PC-3 (cell line): ENCODE measurements around the gene PSMB2. TPM values are rescaled to one million over a fixed set of nuclear protein-coding genes. Genes with fewer than 3 reads are reported as not detected.

Experiments used
- ATAC-seq: fragments of 200-7000 bp; cut with Tn5 transposase; 2 replicates; pipeline ENCODE4 v1.9.1; 2020; ENCODE audit warnings: mild to moderate bottlenecking, moderate library complexity
- BruUV-seq: library from RNA; stranded (reverse); fragments of 400-500 nt; replicated peaks from 2 replicates; lab custom pipeline; 2021; lab: Mats Ljungman, UMichigan
- CTCF ChIA-PET: fragments of 300-600 bp; sonication (Branson Sonifier 250); formaldehyde crosslinking; loops from one replicate; lab custom pipeline; 2022; ENCODE audit warnings: antibody characterized with exemption; lab: Charles Lee
- POLR2A ChIA-PET: fragments of 300-600 bp; sonication (Branson Sonifier 250); formaldehyde crosslinking; loops from one replicate; lab custom pipeline; 2022; ENCODE audit warnings: antibody characterized with exemption; ENCODE audit not compliant: unreplicated experiment; lab: Charles Lee
- DNase-seq: peaks from one replicate; pipeline ENCODE4 v3.0.0-alpha.2; 2015
- H2AFZ ChIP-seq: fragments of 300-600 bp; sonication (generic); 2 replicates; pipeline ENCODE4 v1.6.0; 2016; ENCODE audit warnings: antibody characterized with exemption, low read length
- H3F3A ChIP-seq: fragments of 300-600 bp; sonication (generic); one replicate; pipeline ENCODE4 v1.6.0; 2017; ENCODE audit warnings: antibody characterized with exemption, low read length, control low read depth, mild to moderate bottlenecking; ENCODE audit not compliant: unreplicated experiment
- H3K27ac ChIP-seq: fragments of 300-600 bp; sonication (generic); 2 replicates; pipeline ENCODE4 v1.5.1; 2016; ENCODE audit warnings: mild to moderate bottlenecking, low read length
- H3K27me3 ChIP-seq: fragments of 300-600 bp; sonication (generic); 2 replicates; pipeline ENCODE4 v1.6.1; 2016; ENCODE audit warnings: low read length, mixed read lengths
- H3K36me3 ChIP-seq: fragments of 300-600 bp; sonication (generic); 2 replicates; pipeline ENCODE4 v1.6.1; 2016; ENCODE audit warnings: low read depth, mixed run types, low read length, mixed read lengths
- H3K4me1 ChIP-seq: fragments of 300-600 bp; sonication (generic); 2 replicates; pipeline ENCODE4 v1.5.1; 2016; ENCODE audit warnings: low read length; ENCODE audit not compliant: insufficient read depth
- H3K4me2 ChIP-seq: fragments of 300-600 bp; sonication (generic); 2 replicates; pipeline ENCODE4 v1.6.0; 2016; ENCODE audit warnings: low read length
- H3K4me3 ChIP-seq: fragments of 300-600 bp; sonication (generic); 2 replicates; pipeline ENCODE4 v1.5.1; 2016; ENCODE audit warnings: mild to moderate bottlenecking, low read length, mixed read lengths
- H3K79me2 ChIP-seq: fragments of 300-600 bp; sonication (generic); 2 replicates; pipeline ENCODE4 v1.6.1; 2017; ENCODE audit warnings: low read length, mixed read lengths
- H3K9ac ChIP-seq: fragments of 300-600 bp; sonication (generic); 2 replicates; pipeline ENCODE4 v1.6.0; 2016; ENCODE audit warnings: mild to moderate bottlenecking, low read length
- H3K9me2 ChIP-seq: fragments of 300-600 bp; sonication (generic); replicated peaks from 2 replicates; pipeline ENCODE4 v1.6.1; 2016; ENCODE audit warnings: mixed run types, low read length, mixed read lengths
- H3K9me3 ChIP-seq: fragments of 300-600 bp; sonication (generic); 2 replicates; pipeline ENCODE4 v1.6.1; 2016; ENCODE audit warnings: low read length, mixed read lengths
- H4K20me1 ChIP-seq: fragments of 300-600 bp; sonication (generic); 2 replicates; pipeline ENCODE4 v1.6.1; 2016; ENCODE audit warnings: low read length, mixed read lengths
- CTCF ChIP-seq: fragments of 300-600 bp; sonication (generic); conservative IDR thresholded peaks from 2 replicates; pipeline ENCODE4 v1.5.1; 2017; ENCODE audit warnings: antibody characterized with exemption, low read depth, mild to moderate bottlenecking, low read length
- EZH2 ChIP-seq: fragments of 300-600 bp; sonication (generic); IDR thresholded peaks from one replicate; pipeline ENCODE4 v1.6.1; 2017; ENCODE audit warnings: antibody characterized with exemption, mild to moderate bottlenecking, low read length; ENCODE audit not compliant: unreplicated experiment
- EZH2phosphoT487 ChIP-seq: fragments of 300-600 bp; sonication (generic); IDR thresholded peaks from 2 replicates; pipeline ENCODE4 v1.6.1; 2018; ENCODE audit warnings: mild to moderate bottlenecking, antibody characterized with exemption, low read length, borderline replicate concordance
- intact Hi-C: fragments of 100-400 bp; cut with micrococcal nuclease; formaldehyde crosslinking; loops from 2 replicates; pipeline ENCODE4 v1.9.0; 2023
- total RNA-seq: library from RNA; depleted of rRNA; stranded (reverse); fragments of >200 nt; gene quantifications from 2 replicates; pipeline ENCODE4 v1.2.3, GENCODE V29; 2014

Gene PSMB2
- total RNA-seq, 1 experiment from 2014 or later: 61.2 TPM

GRCh38 chr1:35592991-35593769 lies 48.1 kb downstream of the PSMB2 start:
- Histone ChIP-seq H2AFZ (no peak overlapping the region), H3K4me3 (no peak overlapping the region), H3F3A (no peaks in the 10 kb centered on the region), H3K27ac (no peak overlapping the region), H3K79me2 (no peaks in the 10 kb centered on the region), H3K4me1 (no peaks in the 10 kb centered on the region), H3K9me2 (no peaks in the 10 kb centered on the region), H4K20me1 (no peaks in the 10 kb centered on the region), H3K4me2 (no peak overlapping the region), H3K9ac (no peak overlapping the region), H3K9me3 (no peaks in the 10 kb centered on the region), H3K27me3 (no peaks in the 10 kb centered on the region), H3K36me3 (peaks cover 4% of the 10 kb centered on the region; the same call in 1 of the 2 replicates)
- no TSS peak for BruUV-seq
- TF ChIP-seq EZH2phosphoT487 (no peak), CTCF (no peak), EZH2 (no peak)
- intact Hi-C loops: no loop called here
- ATAC-seq (no peak), DNase-seq (no peak)
- ChIA-PET POLR2A (no interaction called here), CTCF (interaction anchor here (0.7 kb wide), 1 partner anchor 24 kb away, joined by 3 read pairs; no protein-coding TSS in a partner anchor)

- no peaks in the 10 kb centered on the region for H4K20me1 ChIP-seq
- POLR2A ChIA-PET: no interaction called here
These were observed 50.1 kb downstream of the PSMB2 start for GRCh38 chr1:35591211-35591610.

More at GRCh38 chr1:35591211-35591610, 50.1 kb downstream of the PSMB2 start:
- TF ChIP-seq EZH2phosphoT487 (no peak), EZH2 (no peak), CTCF (no peak)
- no peak overlapping the region for H2AFZ ChIP-seq
- H3K9me3 ChIP-seq: no peaks in the 10 kb centered on the region
- no peak overlapping the region for H3K4me2 ChIP-seq
- CTCF ChIA-PET: no interaction called here
- no TSS peak for BruUV-seq
- no peaks in the 10 kb centered on the region for H3K79me2 ChIP-seq
- no peaks in the 10 kb centered on the region for H3F3A ChIP-seq
- ATAC-seq (no peak), DNase-seq (no peak)
- H3K36me3 ChIP-seq: no peaks in the 10 kb centered on the region
- H3K9me2 ChIP-seq: no peaks in the 10 kb centered on the region
- H3K27ac ChIP-seq: no peak overlapping the region
- intact Hi-C loops: no loop called here
- H3K9ac ChIP-seq: no peak overlapping the region
- no peak overlapping the region for H3K4me3 ChIP-seq
- no peaks in the 10 kb centered on the region for H3K4me1 ChIP-seq
- H3K27me3 ChIP-seq: no peaks in the 10 kb centered on the region
